C4-2B (cell line): Measurements from ENCODE around the gene SRCIN1.

Experiments
- H3K27ac ChIP-seq: fragments of 450-650 bp; 2 replicates; pipeline ENCODE4 v1.5.1; 2017
- CTCF ChIP-seq: fragments of 450-650 bp; conservative IDR thresholded peaks from 2 replicates; pipeline ENCODE4 v1.5.1; 2017; ENCODE audit warnings: mild to moderate bottlenecking
- ZFX ChIP-seq: fragments of 450-650 bp; IDR thresholded peaks from 2 replicates; pipeline ENCODE4 v1.6.1; 2017

Gene SRCIN1

GRCh38 chr17:38512473-38513058 is 93.2 kb downstream of the SRCIN1 start:
- H3K27ac ChIP-seq: no peak overlapping the region

GRCh38 chr17:38511150-38512108 is 94.3 kb downstream of the SRCIN1 start:
- TF ChIP-seq CTCF (no peak), ZFX (no peak)

More at GRCh38 chr17:38512473-38513058, 93.2 kb downstream of the SRCIN1 start:
- TF ChIP-seq ZFX (no peak), CTCF (no peak)

GRCh38 chr17:38510421-38511149 is 95.2 kb downstream of the SRCIN1 start:
- TF ChIP-seq ZFX (no peak), CTCF (peak; percentile 11; the same call in 1 of the 2 replicates)
- H3K27ac ChIP-seq: no peak overlapping the region

More at GRCh38 chr17:38511150-38512108, 94.3 kb downstream of the SRCIN1 start:
- no peak overlapping the region for H3K27ac ChIP-seq

GRCh38 chr17:38509772-38510420 is 95.9 kb downstream of the SRCIN1 start:
- no peak for TF ChIP-seq CTCF
- no peak overlapping the region for H3K27ac ChIP-seq

- no peak overlapping the region for H3K27ac ChIP-seq
Observed at GRCh38 chr17:38508954-38509771, 96.6 kb downstream of the SRCIN1 start.

More at GRCh38 chr17:38508954-38509771, 96.6 kb downstream of the SRCIN1 start:
- TF ChIP-seq ZFX (no peak), CTCF (peak; percentile 73)
